Stimulated activated CD4-positive, alpha-beta T cell treated with anti-CD3 and anti-CD28 coated beads, Interleukin-15, amount 100 ng/mL, for 48 hours (primary cell): Measurements from ENCODE around the gene NDOR1.

Source experiments
- DNase-seq, 2 donors: peaks; one replicate each; pipeline ENCODE4 v3.0.0-alpha.2; 2020; ENCODE audit warnings: low read depth in 2 of 2

The NDOR1 gene

GRCh38 chr9:137167747-137168572 lies 37.5 kb upstream of the NDOR1 start:
- DNase-seq, result no peak

- DNase-seq, result no peak
These were observed 37.0 kb upstream of the NDOR1 start for GRCh38 chr9:137168573-137168903.

- no peak for DNase-seq
These were observed 36.3 kb upstream of the NDOR1 start for GRCh38 chr9:137168904-137169856.

GRCh38 chr9:137169896-137170358 lies 35.6 kb upstream of the NDOR1 start, which contains the start of gene LRRC26:
Gene LRRC26, minus strand, starts transcription at chr9:137170051. Its CDS starts 108 bp downstream, at chr9:137169943.
- DNase-seq, result no peak

DNA sequence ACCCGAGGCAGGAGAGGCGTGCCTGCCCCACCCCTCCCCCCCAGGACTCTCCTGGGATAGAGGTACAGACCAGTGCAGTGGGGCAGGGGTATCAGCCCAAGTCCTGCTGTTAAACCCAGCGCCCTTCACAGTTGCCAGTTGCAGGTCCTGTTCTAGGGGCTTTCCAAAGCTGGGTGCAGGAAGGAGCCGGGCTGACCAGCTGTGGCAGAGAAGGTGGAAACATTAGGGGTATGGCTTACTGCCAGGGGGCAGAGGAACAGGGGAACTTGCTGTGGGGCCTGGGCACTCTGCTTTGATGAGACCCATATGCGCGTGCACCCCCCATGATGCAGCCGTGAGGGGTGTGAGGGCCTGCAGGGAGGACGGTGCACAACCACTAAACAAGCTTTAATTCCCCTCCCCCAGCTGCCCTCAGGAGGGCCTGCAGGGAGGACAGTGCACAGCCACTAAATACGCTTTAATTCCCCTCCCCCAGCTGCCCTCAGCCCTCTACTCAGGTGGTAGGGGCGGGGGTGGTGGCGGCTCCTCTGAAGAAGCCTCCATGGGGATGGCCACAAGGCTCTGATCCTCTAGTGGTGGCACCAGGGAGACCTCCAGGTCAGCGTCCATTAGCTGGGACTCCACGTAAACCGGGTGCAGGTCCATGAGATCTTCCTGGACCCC lies 34.9 kb upstream of the NDOR1 start:
- no peak for DNase-seq

- DNase-seq, result no peak
These were observed 34.2 kb upstream of the NDOR1 start for GRCh38 chr9:137171149-137171900.

DNA sequence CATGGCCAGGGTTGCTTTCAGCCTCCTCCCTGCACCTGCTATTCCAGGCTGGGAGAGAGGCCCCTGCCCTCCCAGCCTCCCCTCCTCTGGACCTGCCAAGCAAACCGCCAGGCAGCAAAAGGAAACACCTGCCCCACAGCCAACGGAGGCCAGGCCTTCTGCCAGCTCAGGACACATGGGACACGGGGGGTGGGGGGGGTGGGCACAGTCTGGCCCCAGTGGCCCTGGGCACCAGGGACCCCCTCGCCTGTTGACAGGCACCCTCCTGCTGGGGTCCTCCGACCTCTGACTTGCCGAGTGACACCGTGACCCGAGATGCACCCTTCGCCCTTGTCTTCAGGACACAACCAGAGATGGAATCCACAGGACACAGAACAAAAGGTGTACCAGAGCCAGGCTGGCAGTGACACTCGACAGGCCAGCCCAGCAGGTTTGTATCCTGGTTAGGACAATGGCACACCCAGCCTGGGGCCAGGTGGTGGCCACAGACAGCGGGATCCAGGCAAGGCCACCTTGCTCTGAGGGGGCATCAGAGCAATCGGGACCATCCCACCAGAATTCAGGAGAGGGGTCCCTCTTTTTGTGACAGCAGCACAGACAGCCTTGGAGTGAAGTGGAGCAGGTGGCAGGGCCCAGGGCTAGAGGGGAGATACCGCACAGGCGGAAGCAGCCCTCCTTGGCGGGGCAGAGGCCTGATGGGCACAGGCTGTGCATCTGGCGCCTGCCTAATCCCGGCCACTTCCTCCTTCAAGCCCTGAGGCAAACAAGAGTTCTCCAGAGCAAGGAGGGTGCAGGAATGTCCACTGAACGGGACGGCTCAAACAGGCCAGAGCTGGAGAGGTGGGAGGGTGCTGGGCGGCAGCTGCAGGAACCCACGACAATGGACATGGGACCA lies 32.4 kb upstream of the NDOR1 start:
- no peak for DNase-seq

DNA sequence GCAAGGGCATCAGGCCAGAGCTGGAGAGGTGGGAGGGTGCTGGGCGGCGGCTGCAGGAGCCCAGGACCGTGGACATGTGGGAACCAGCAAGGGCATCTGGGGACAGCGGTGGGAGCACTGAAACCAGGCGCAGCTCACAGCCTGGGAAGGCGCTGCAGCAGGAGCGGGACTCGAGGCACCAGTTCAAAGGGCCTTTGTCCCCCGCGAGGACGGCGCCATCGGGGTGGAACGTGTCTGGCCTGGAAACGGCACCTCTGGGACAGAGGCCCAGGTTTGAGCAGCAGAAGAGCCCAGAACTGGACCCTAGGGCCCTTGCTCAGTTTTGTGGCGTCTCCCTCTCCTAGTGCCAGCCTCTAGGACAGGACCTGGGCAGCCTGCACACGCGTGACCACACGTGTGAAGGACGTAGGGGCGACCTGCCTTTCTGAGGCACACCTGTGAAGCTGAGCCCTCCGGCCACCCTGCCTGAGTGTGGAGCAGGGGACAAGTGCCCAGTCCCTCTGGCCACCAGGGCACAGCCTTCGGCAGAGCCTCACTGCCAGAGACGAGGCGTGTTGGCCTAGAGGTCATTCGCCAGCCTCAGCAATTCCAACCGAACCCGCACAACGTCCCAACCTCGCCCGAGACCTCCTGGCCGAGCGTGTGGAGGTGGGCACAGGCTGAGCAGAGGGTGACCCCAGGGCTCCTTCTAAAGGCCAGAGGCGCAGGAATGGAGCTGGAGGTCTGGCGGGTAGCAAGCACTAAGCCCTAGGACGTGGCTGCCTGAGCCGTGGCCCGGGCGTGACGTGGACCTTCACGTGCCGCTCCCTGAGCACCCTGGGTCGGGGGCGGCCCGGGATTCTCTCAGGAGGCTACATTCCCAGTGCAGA lies 31.5 kb upstream of the NDOR1 start:
- no peak for DNase-seq

- DNase-seq, result no peak
These were observed 30.7 kb upstream of the NDOR1 start for GRCh38 chr9:137174722-137175293.

- DNase-seq, result no peak
These were observed 30.0 kb upstream of the NDOR1 start for GRCh38 chr9:137175345-137175961.

GRCh38 chr9:137176302-137177182 lies 29.0 kb upstream of the NDOR1 start:
- DNase-seq, result no peak

- no peak for DNase-seq
These were observed 27.1 kb upstream of the NDOR1 start for GRCh38 chr9:137178201-137178938.

- DNase-seq, result no peak
These were observed 26.4 kb upstream of the NDOR1 start for GRCh38 chr9:137178939-137179630.

DNA sequence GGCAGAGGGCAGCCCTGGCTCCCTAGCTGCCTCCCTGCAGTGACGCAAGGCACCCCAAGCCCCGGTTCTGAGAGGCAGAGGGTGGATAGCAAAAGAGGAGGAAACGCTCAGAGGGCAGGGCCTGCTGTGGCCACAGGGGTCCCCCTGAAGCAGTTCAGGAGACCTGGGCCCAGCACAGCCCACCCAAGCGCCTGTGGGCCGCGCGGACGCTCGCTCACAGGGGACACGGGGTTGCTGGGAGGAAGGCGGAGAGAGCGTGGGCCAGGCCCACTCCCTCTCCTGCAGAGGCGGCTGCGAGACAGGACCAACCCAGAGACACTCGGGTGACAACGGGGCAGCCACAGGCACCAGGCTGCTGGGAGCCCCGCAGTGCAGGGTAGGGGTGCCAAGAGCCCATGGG lies 25.7 kb upstream of the NDOR1 start:
- no peak for DNase-seq

DNA sequence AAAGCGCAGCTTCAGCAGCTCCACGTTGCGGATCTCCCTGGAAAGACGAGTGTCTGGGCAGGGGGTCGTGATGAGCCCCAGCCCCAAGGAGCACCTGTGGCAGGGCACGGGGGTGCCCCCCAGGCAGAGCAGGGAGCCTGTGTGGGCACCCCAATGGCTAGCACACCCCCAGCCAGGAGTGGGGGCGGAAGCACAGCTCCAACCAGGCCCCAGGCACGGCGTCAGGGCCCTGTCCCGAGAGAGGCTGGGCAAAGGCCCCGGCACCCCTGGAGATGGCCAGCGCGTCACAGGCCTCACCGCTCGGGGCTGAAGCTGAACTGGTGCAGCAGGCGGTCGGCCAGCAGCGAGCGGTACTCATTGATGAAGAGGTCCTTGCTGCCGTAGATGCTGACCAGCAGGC lies 25.0 kb upstream of the NDOR1 start:
- no peak for DNase-seq

DNA sequence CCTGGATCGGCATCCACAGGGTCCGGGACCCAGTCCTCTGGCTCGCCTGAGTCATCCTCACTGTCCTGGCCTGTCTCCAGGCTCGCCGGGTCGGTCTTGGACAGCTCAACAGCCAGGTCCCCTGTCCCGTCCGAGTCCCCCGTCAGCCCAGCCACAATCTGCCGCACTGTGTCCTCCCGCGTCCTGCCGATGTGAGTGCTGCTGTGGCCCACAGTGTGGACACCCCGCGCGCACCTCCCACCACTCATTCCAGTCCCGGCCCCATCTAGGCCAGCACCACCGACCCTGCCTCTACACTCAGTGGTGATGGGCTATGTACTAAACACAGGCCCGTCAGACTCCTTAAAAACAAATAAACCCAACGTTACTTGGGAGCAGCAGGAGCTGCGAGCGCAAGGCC lies 23.8 kb upstream of the NDOR1 start:
- no peak for DNase-seq
